Measurements from ENCODE around the gene C6orf47.

C6orf47 gene

DNA sequence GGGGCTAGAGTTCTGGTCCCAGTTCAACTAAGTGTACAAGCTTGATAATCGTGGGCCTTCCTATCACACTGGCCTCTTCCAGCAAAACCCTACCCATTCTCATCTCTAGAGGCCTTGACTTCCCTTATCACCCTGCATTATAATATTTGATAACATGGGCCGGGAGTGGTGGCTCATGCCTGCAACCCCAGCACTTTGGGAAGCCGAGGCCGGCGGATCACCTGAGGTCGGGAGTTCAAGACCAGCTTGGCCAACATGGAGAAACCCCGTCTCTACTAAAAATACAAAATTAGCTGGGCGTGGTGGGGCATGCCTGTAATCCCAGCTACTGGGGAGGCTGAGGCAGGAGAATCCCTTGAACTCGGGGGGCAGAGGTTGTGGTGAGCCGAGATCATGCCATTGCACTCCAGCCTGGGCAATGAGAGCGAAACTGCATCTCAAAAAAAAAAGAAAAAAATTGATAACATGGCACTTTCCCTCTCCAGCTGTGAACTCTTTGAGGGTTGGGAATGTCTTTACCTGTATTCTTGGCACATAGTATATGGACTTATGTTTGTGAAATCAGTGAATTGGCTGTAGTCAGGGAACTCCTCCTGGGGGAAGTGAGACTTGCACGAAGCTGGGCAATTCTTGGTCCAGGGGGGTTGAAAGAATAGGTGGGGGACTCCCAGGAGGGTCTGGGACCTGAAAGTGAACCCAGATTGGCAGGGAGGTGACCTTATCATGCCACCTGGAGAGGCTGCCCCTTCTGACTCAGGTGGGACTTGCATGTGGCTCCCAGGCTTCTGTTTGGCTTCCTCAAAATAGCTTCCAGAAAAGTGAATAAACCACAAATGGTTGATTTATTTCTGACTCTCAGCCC is 915 bp upstream of the C6orf47 start:
- no peak for DNase-seq (ENCODE audit: low spot score)

DNA sequence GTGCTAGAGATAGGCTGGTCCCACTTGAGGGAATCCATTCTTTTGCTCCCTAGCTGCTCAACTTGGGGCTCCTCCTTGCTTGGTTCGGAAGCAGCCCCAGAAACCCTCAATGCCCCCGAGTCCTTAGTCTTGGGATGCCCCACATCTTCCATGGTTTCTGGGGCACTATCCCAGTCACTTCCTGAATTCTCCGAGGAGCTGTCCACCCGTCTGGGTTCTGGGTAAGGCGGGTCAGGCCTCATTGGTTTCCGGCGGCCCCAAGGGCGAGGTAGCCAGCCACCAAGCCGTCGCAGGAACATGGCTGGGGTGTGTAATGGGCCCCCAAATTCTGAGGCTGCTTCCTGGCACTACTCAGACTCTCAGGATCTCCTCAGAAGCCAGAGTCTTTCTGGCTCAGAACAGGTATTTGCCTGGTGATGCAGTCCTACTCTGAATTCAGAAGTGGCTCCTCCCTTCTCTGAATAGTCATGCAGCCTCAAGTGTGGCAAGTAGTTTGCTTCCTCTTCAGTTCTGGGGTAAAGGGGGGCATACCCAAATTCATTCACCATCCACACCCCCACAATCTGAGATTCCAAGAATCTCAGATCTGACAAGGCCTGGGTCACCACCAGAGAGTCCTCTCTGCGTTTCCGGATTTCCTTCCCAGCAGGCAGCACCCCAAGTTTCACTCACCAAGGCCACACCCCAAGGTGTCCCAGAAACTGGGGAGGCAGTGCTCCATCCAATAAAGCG is 763 bp downstream of the C6orf47 start:
- DNase-seq (ENCODE audit: low spot score): peak; percentile 67

GRCh38 chr6:31658983-31659648 is 1.5 kb downstream of the C6orf47 start:
- no peak for DNase-seq (ENCODE audit: low spot score)

GRCh38 chr6:31658158-31658688 is 2.4 kb downstream of the C6orf47 start:
- DNase-seq (ENCODE audit: low spot score): no peak

DNA sequence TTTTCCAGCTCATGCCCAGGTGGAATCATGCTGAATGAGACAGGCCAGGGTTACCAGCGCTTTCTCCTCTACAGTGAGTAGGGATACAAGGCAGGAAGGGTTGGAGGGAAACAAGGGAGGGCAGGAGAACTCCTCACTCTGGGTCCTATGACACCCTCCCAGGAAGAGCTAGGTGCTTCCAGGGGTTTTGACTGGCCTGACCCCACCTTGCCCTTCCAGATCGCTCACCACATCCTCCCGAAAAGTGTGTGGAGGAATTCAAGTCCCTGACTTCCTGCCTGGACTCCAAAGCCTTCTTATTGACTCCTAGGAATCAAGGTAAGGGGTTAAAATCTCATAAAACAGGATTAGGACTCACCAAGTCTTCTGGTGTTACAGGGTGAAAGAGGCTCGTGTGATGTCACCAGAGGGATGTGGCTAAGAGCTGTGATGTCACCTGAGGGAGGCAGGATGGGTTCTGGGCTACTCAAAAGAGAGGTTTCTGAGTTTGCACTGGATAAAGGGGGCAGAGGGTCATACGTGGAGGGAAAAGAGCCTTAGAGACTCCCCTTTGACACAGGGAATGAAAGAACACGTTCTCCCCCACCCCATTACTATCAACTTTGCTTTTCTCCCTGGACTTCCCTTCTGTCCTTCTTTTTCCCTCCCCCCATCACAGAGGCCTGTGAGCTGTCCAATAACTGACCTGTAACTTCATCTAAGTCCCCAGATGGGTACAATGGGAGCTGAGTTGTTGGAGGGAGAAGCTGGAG is 3.0 kb downstream of the C6orf47 start:
- DNase-seq (ENCODE audit: low spot score): no peak

GRCh38 chr6:31655349-31656237 is 5.0 kb downstream of the C6orf47 start, which contains the start of gene APOM:
TSS of gene APOM (plus strand) at chr6:31655894. CDS start at chr6:31655967, 73 bp downstream.
- DNase-seq (ENCODE audit: low spot score): no peak

- DNase-seq (ENCODE audit: low spot score): no peak
Measured at GRCh38 chr6:31654574-31655348, 5.8 kb downstream of the C6orf47 start.

- peak; percentile 94 for DNase-seq (ENCODE audit: low spot score)
Measured at GRCh38 chr6:31652925-31653724, 7.5 kb downstream of the C6orf47 start.

DNA sequence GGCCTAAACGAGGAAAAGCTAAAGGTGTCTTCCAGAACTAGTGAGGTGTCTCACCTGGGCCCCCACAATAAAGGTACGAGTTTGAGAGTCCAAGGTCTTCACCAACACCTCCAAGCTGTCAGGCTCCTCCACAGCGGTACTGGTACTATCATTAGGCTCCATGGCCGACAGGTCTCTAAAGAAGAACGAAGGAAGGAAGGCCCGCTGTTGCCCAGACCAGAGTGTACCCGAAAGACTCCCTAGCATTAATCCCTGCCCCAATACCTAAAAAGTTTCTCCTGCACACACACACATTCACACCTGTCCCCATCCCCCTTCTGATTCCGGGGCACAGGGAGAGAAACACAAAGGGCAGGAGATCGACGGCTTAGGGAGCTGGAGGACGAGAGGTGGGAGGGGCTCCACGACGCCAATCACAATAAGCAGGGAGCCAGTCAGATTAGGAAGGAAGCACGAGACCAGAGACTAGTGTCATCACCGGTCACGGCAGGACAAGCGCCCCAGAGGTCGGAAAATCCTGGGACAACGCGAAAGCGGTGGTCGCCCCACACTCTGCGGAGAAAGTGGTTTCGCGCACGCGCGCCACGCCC is 8.9 kb downstream of the C6orf47 start:
- DNase-seq (ENCODE audit: low spot score): peak; percentile 91

- no peak for DNase-seq (ENCODE audit: low spot score)
Measured at GRCh38 chr6:31645325-31645724, 15.3 kb downstream of the C6orf47 start.

DNA sequence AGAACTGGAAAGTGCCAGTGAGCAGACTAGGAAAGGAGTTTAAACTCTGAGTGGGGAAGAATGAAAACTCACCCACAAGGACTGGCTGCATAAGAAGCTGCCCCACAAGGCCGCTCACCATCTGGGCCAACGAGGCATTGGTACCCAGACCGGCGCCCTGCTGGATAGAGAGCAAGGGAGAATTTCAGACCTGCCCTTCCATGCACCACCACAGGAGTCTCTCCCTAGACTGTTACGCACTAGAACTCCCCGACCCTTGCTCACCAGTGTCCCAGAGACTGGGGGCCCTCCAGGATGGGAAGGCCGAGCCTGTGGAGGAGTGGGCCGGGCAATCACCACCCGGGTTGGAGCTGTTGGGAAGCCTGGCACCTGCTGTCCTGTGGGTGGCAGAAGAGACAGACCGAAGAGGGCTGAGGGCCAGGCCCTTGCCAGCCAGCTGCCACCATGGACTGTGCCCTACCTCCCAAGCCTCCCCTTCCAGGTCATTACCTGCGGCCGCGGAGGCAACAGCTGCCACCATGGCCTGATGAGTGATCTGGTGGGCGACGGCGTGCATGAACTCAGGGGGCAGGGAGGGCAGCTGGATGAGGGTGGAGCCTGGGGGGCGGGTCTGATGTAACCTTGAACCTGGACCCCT is 16.6 kb downstream of the C6orf47 start:
- DNase-seq (ENCODE audit: low spot score): no peak

DNA sequence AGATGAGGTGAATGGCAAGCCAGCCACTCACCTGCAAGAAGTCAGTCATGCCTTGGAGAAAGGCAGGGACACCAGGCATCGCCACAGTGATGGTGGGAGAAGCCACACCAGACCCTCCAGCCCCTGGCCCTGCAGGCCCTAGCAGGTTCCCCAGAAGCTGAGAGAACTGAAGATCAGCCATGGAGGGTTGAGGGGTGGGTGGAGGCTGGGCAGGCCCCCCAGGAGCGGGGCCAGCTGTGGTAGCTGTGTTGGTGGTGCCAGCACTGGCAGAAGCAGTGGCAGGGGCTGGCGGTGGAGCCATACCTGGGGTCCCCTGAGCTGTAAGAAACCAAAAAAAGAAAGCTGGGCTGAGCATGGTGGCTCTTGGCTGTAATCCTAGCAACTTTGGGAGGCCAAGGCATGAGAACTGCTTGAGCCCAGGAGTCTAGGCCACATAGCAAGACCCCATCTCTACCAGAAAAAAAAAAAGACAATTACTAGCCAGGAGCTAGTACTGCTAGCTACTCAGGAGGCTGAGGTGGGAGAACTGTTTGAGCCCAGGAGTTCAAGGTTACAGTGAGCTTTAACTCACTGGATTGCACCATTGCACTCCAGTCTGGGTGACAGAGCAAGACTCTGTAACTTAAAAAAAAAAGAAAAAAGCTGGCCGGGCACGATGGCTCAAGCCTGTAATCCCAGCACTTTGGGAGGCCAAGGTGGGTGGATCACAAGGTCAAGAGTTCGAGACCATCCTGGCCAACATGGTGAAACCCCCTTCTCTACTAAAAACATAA is 17.6 kb downstream of the C6orf47 start:
- no peak for DNase-seq (ENCODE audit: low spot score)

- no peak for DNase-seq (ENCODE audit: low spot score)
Measured at GRCh38 chr6:31641370-31641769, 19.2 kb downstream of the C6orf47 start.

GRCh38 chr6:31640612-31641011 is 20.0 kb downstream of the C6orf47 start:
- DNase-seq (ENCODE audit: low spot score): no peak

- DNase-seq (ENCODE audit: low spot score): peak; percentile 77
Measured at GRCh38 chr6:31639449-31639861, 21.1 kb downstream of the C6orf47 start.

DNA sequence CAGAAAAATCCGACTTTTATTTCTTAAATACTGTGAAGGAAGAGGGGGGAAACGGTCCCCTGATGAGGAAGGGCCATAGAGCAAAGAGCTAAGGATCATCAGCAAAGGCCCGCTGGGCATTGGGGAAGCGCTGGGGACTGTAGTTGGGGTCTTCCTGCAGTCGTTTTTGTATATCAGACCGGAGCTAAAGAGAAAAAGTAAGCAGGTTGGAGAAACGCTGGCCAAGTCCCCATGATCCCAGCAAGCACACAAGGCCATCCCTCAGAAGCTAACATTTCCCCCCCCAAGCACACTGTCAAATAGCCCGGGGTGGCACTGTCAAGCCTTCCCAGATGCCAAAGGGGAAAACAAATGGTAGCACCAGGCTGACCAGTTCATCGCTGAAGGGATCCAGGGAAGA is 21.5 kb downstream of the C6orf47 start:
- no peak for DNase-seq (ENCODE audit: low spot score)
